Limb (tissue), 2 donors: ENCODE measurements around the gene MACF1.
A peak's percentile ranks its signal among the peaks of the same experiment; 100 is the strongest.

Experiments used
- DNase-seq, 2 donors: peaks; one replicate each; pipeline ENCODE4 v3.0.0-alpha.2; 2016; ENCODE audit errors: extremely low spot score in 2 of 2

Gene MACF1

DNA sequence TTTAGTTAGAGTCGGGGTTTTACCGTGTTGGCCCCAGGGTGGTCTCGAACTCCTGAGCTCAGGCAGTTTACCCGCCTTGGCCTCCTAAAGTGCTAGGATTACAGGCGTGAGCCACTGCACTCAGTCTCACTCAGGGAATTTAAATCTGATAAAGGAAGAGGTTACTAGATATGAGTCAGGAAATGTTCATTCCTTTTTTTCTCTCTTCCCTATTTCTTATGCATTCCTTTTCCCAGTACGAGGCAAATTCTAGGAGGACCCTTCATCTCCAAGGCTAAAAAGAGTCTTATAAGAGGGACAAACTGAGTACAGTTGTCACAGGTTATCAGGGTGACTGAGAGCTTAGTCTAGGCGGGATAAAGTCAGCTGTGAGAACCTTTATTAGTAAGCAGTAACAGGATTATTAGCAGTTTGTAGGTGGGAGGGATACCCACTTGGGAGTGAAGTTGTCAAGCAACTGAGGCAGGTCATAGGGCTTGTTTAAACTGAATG lies 9.1 kb downstream of the MACF1 start:
- DNase-seq = no peak

DNA sequence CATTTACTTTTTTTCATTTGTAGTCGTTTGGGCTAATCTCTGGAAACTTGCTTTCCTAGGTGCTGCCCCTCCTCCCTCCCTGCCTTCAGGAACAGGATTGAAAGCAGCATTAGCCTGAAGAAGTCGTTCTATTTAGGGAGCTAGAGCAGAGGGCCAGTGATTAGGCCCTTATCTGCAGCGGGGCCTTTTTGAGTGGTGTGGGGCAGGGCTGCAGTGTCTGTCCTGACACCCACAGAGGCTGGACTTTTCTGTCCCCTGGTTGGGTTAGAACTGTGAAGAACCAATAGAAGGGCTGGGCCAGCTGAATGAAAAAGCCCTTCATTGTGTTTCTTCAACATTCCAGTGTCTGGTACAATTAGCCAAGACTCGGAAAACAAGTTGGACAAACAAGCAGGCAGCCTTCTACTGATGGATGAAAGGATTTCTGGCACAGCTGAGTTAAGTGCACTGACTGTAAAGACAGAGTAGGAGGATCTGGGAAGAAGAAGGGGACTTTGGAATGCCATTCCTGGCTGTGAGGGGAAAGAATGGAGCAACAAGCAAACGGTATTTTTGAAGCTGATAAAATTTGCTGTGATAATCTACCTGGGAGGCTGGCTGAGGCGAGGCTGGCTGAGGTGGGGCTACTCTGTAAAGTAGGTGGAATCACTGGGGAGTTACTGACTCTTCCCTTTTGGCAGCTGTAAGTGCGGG lies 9.7 kb downstream of the MACF1 start:
- DNase-seq = no peak

DNA sequence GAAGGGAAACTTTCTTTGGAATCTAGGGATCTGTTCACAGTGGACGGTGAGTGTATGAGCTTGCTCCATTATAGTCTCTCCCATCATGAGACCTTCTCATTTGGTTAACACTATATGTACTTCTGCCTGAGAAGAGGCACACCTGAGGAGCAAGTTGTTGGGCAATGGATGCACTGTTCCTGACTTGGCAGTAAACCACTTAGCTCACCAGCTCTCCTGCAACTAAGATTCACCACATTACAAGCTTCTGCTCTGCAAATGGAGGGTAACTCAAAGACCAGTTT lies 10.2 kb downstream of the MACF1 start:
- no peak for DNase-seq

DNA sequence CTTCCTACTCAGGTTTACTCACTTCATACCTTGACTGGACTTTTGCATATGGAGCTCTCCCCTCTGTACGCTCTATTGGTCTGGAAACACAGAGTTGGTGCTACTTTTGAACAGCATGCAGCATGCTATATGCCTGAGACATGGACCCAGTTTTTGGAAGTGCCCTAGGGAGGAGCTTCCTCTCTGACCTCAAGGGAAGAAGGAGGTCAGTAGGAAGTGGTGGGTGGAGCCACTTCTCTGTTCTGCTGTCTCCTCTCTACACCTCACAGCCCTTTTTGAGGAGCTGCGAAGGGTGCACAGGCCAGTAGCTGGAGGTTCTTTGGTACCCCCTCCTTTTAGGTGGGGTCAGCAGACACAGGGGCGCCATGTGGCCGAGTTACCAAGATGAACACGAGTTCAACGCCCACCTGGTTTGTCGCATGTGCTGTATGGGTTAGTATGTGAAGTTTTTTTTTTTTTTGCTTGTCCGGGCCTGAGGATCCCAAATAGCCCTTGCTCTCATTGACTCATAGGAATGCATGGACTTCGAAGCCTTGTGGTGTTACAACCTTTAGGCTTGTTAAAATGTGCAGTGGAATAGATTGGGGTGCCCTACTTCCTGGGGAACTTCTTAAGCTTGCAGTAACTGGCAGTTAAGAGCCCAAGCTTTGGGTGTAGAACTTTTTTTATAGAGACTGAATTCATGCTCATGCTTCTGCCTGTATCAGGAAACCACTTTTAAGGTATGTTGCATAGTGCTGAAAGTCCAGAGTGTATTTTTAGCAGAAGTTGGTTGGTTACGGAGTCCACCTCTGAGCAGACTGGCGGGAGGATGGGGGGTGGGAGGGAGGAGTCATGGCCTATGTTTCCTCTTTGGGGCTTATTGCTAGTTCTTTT lies 10.7 kb downstream of the MACF1 start:
- no peak for DNase-seq

DNA sequence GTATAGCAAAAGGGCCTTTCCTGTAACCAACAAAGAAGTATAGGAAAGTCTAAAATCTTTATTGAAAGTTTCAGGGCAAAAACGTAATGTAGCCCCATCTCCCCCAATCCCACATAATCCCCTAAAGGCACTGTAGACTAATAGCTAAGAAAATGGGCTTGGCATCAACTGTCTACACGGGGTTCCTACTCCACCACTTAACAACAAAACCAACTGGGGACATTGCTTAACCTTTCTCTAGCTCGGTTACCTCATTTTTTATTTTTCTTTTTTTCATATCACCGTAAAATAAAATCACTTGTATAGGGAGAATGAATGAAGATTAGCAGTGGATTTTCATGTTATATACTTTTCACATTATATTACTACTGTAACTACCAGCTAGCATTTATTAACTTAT lies 12.3 kb downstream of the MACF1 start:
- no peak for DNase-seq

DNA sequence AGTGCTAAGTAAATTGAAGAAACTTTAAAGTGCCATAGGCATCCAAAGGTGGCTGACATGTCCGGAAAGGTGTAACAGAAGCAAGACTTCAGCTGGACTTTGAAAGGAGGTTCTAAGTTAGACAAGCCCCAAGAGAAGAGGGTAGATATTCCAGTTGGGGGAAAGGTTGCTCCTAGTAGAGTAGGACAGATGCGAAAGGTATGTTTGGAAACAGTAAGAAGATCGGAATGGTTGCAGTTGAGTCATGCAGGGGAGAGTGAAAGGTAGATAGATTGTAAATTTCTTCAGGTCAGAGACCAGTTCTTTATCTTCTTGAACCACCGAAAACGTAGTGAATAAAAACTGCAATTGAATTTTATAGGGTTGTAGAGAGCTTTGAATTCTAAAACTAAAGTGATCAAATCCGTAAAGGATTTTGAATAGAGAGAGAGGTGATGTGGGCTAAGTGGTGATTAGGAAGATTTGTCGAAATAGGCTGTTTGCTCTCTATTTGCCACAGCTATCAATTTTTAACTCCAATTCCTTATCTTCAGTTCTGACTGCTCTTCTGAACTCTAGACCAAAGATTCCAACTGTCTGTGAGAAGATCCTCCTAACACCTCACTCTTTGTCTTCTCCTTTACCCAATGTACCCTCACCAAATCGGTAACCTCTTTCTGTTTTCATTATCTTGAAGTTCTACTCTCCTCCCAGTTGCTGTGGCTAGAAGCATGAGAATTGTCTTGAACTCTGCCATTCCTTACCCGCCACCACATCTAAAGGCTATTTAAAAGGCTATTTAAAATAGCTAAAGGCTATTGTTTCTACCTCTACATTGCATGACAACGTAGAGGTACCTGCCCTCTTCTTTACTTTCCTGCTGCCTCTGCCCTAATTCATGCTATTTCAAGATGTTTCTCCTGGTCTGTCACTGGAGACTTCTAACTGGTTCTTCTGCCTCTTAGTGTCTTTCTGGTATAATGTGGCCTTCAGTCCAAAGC lies 16.7 kb downstream of the MACF1 start:
- no peak for DNase-seq

DNA sequence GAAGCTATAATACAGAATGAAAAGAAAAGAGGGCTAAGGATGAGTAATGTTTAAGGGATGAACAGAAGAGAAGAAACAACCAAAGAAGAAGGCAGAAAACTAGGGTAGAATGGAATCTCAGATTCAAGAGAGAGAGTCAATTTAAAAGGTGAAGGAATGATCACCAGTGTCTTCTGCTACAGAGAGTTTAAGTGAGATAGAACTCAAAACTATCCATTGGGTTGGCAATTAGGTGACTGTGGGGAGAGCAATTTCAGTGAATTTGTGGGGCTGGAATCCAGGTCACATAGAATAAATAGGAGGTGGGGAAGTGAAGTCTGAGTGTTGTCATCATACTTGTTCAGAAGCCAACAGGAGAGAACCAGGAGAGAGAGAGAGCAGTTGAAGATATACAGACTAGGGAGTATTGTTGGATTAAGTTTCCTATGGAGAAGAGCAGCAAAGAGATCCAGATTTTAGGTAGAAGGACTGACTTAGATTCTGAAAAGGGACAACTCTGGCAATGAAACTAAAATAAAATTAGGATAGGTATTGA lies 19.9 kb downstream of the MACF1 start:
- DNase-seq = no peak

DNA sequence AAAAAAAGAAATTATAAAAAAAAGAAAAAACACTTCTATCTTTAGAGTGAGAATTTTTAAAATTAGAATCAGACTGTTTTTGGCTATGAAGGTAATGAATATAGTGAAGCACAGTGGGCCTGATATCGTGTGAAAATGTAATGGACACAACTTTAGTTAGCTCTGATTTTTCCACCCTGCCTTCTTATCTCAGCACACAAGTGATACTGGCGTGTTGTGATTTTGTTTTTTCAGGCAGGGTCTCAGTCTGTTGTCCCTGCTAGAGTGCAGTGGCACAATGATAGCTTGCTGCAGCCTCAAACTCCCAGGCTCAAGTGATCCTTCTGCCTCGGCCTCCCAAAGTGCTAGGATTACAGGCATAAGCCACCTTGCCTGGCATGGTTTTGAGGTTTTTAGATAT lies 22.3 kb downstream of the MACF1 start:
- no peak for DNase-seq

DNA sequence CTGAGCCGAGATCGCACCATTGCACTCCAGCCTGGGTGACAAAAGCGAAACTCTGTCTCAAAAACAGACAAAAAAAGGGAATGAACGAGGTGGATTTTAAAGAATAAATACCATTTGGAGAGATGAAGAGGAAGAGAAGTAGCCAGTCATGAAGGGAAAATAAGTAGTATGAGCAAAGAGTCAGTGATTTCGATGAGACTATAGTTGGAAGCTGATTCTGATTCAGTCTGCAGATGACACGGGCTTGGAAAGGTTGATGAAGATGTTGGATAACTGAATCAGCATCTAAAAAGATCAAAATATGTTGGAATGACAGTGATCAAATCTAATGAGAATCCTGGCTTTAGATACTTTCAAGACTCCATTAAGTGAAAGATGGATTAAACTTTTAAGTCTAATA lies 23.8 kb downstream of the MACF1 start:
- no peak for DNase-seq

DNA sequence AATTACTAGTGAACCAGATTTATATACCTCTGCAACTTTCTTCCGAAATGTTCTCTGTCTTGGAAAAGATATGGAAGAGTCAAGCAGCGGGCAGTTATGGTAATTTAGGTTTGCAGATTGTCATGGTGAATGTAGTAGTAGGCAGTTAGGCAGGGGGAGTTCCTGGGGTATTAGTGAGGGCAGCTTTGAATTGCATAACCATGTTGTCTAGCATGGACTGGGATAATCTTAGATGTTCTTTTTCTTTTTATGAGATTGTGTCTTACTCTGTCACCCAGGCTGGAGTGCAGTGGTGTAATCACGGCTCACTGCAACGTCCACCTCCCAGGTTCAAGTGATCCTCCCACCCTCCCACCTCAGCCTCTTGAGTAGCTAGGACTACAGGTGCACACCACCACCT lies 25.0 kb downstream of the MACF1 start:
- DNase-seq = no peak

DNA sequence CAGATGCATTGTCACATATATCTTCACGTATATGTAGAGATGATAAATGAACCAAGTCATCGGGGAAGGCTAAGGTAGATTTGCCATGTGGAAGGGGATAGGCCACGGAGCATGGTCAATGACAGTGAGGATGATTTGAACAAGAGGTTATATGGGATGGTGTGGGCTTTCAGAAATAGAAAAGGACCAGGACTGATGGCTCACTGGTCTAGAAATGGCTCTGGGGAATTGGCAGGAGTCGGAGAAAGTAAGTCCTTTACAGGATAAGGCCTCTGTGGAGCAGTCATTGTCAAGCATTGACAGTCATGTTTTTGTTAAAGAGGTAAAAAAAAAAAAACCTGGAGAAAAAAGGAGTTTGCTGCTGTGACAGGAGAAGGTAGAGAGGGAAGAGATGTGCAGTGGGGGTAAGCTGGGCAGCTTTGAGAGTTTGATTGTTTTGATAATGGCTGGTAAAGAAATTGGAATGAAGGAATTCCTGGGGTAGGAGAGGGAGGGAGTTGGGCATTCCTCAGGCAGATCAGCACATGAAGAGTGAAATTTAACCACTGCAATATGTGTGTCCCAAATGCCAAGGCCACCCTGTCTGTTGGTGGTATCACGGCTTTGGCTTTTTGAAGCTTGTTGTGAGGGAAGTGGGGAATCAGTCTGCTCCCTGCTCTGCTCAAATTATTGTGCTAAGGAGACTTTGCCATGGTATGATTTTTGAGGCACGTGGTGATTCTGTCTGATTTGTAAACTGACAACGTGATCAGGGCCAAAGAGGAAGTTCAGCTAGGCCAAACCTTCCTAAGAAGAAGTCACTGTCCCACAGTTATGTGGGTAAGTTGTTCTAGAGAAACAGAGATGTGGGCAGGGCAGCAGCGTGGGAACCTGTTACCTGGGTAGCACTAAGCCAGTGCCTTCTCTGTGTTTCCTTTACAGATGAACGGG lies 26.0 kb downstream of the MACF1 start:
- DNase-seq = no peak

DNA sequence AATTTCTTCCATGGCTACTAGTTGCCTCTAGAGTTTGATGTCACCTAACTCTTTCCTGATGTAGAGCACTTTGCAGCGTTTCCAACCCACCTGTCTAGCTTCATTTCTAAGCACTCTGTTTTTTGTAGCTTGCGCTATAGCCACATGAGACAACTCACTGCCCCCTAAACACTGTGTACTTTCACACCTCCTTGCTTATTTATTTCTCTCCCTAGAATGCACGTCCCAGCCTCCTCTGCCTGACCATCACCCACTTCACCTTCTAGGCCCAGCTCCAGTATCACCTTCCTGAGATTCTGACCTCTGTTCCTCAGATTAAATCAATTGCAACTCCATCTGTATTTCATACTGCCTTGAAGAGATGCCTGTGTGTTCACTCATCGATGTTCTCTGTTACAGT lies 32.5 kb downstream of the MACF1 start:
- DNase-seq = no peak

DNA sequence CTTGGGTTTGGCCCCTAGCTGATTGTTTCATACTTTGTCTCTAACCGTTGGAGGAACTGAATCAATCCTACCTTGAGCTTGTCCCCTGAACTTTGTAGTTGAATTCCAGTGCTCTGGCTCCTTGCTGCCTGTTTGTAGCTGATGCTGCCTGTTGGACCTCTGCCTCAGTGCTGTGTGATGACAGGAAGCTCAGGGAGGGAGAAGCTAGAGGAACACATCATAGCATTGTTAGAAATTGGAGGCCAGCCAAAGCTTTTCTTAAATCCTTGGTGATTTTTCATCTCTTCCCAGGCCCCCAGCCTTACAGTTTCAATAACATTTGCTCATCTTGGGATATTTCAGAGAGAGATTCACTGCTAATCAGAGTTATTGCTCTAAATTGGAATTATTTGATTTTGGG lies 34.0 kb downstream of the MACF1 start:
- peak in 1 of 2 donors; percentile 50 for DNase-seq

DNA sequence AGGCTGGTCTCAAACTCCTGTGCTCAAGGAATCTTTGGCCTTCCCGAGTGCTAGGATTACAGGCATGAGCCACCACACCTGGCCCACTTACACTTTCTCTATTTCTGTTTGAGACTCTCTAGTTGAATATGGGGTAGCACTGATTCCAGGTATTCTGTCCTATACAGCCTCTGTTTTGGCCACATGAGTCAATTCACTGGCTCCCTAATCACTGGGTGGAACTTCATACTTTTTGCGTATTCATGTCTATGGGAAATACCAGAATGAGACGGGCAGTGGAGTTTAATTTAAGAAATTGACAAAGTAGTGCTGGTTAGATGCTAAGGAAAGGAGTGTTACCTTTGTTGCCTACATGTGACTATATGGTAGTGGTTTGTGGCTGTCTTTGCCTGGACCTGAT lies 35.5 kb downstream of the MACF1 start:
- DNase-seq = no peak

DNA sequence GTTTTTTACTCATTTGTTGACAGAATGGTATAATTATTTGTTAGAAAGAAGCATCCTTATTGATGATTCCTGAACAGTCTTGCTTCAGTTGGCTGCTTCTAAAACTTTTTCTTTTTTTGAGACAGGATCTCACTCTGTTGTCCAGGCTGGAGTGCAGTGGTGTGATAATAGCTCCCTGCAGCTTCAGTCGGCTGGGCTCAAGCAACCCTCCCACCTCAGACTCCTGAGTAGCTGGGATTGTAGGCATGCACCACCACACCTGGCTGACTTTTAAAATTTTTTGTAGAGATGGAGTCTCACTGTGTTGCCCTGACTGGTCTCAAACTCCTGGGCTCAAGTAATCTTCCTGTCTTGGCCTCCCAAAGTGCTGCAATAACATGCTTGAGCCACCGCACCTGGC lies 38.8 kb downstream of the MACF1 start:
- DNase-seq = no peak

DNA sequence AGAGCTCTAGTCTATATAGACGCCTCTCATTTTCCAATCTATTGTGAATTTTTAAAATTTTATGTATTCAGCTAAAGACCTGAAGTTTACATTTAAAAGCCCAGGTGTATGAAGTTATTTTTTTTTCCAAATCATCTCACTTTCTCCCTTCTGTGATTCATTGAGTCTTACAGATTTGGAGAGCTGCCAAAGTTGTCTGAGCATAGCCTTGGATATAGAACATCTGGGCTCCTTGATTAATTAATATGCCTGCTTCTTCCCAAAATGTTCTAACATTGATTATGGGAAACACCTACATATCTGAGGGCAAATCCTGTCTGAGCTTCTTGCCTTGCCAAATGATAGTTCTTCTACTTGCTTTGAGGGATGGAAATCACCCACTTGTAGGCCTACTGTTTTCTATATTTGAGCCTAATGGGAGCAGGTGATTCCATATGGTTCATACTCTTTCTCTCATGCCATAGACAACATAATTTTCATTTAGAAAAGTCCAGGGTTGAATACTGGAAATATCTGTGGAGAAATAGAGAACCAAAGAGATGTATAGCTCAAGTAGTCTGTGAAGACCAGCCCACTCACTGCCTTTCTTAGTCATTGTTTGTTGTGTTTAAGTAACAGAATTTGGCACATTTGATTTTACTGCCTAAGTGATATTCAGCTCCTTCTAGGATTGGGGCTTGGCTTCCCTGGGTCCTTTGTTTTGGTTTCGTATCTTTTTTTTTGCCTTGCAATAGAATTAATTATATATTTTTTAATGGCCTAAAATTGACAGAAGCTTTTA lies 46.2 kb downstream of the MACF1 start:
- DNase-seq = no peak

DNA sequence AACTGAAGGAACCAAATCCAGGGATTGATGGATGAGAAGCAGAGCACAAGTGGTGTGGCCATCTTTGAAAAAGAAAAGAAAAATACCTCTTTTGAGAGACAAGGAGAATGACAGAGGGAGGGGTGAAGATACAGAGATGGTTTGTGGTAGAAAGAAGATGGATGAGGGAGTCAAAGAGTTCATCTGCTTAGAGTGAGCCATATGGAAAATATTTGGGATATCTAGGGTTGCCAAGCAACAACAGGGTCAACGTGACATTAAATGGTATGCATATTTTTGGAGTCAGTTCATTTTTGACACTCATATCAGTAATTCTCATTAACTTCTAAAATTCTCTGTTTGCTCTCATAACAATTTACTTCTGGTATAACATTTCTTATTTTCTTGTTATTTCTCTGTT lies 50.7 kb downstream of the MACF1 start:
- no peak for DNase-seq

DNA sequence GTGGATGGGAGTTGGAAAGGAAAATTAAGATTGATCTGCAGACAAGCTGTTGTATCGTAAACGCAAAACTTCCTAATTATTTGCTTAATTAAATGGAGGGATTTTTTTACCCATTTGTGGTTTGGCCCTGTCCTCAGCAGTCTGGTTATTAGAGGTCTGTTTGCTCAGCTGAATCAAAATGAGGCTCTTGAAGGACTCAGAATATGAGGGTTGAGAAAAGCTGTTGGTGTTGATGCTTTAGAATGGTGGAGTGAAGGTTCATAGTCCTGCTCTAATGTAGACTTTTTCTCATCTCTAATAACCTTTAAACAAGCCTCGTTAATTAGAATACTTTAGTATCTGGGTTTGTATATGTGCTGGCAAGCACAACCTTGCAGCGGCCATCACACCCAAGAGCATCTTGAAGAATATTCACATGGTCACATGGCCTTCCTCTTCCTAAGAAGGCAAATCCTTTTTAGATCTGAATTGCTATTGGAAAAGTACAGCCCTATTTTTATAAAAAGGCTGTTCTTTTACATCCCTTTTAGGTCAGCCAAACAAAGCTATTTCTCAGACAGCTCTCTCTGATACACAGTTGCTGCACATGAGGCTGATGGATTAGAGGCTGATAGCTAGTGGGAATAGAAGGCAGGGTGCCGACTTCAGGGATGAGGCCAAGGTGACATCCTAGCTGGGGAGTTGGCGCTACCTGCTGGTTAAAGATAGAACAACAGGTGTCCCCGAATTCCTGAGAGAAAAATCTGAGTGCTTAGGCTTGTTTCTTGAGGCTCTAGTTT lies 53.8 kb downstream of the MACF1 start:
- DNase-seq = peak; percentile 26 to 71

DNA sequence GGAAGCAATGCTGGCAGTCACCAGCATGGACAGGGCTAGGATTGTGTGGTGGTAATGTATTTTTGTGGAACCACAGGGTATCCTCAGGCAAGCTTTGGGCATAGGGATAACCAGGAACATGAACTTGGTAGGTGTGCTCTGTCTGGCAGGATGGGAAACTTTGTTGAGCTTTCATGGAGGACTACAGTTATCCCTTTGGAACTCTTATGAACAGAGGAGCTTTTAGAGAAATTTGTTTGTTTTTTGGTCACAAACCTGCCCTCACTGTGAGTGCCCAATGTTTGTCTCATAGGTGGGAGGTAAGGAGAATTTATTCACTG lies 54.4 kb downstream of the MACF1 start:
- DNase-seq = no peak
